Mononuclear cell (primary cell): ENCODE measurements around the gene DFFB. TPM values are rescaled to one million over a fixed set of nuclear protein-coding genes. Genes with fewer than 3 reads are reported as not detected.

Experiments
- H3K27me3 ChIP-seq: 2 replicates; pipeline ENCODE4 v1.6.0; 2011; ENCODE audit warnings: low read length, control low read depth; ENCODE audit not compliant: insufficient read depth
- H3K4me1 ChIP-seq: 2 replicates; pipeline ENCODE4 v1.5.1; 2011; ENCODE audit warnings: mild to moderate bottlenecking, low read length, control low read depth; ENCODE audit not compliant: insufficient read depth
- H3K4me3 ChIP-seq: 2 replicates; pipeline ENCODE4 v1.5.1; 2011; ENCODE audit warnings: mild to moderate bottlenecking, low read length, moderate library complexity
- H3K9me3 ChIP-seq: 2 replicates; pipeline ENCODE4 v1.5.1; 2011; ENCODE audit warnings: low read depth, mild to moderate bottlenecking, control low read depth, low read length
- total RNA-seq: library from RNA; depleted of rRNA; stranded (reverse); fragments of >200 nt; gene quantifications from one replicate; pipeline ENCODE4 v1.2.3, GENCODE V29; 2012

The DFFB gene
- total RNA-seq, 1 donor, result 4.2 TPM

DNA sequence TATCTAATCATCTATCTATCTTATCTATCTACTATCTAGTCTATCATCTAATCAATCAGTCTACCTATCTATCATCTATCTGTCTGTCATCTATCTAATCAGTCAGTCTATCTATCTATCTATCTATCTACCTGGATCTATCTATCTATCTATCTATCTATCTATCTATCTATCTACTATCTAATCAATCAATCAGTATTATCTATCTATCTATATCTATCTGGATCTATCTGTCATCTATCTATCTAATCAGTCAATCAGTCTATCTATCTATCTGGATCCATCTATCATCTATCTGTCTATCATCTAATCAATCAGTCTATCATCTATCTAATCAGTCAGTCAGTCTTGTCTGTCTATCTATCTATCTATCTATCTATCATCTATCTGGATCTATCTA, 69.7 kb downstream of the DFFB start:
- H3K27me3 ChIP-seq, result no peaks in the 10 kb centered on the region
- H3K4me1 ChIP-seq, result no peaks in the 10 kb centered on the region
- no peaks in the 10 kb centered on the region for H3K9me3 ChIP-seq
- no peak overlapping the region for H3K4me3 ChIP-seq

- H3K4me3 ChIP-seq, result no peak overlapping the region
- H3K4me1 ChIP-seq, result no peaks in the 10 kb centered on the region
- no peaks in the 10 kb centered on the region for H3K27me3 ChIP-seq
- no peaks in the 10 kb centered on the region for H3K9me3 ChIP-seq
Observed at GRCh38 chr1:3928586-3928985, 71.3 kb downstream of the DFFB start.

- Histone ChIP-seq H3K4me1 (no peaks in the 10 kb centered on the region), H3K27me3 (no peaks in the 10 kb centered on the region), H3K4me3 (no peak overlapping the region), H3K9me3 (no peaks in the 10 kb centered on the region)
Observed at GRCh38 chr1:3929126-3929525, 71.8 kb downstream of the DFFB start.

- H3K4me1 ChIP-seq, result no peaks in the 10 kb centered on the region
- no peak overlapping the region for H3K4me3 ChIP-seq
- H3K27me3 ChIP-seq, result no peaks in the 10 kb centered on the region
- H3K9me3 ChIP-seq, result no peaks in the 10 kb centered on the region
Observed at GRCh38 chr1:3930301-3931006, 73.2 kb downstream of the DFFB start.

DNA sequence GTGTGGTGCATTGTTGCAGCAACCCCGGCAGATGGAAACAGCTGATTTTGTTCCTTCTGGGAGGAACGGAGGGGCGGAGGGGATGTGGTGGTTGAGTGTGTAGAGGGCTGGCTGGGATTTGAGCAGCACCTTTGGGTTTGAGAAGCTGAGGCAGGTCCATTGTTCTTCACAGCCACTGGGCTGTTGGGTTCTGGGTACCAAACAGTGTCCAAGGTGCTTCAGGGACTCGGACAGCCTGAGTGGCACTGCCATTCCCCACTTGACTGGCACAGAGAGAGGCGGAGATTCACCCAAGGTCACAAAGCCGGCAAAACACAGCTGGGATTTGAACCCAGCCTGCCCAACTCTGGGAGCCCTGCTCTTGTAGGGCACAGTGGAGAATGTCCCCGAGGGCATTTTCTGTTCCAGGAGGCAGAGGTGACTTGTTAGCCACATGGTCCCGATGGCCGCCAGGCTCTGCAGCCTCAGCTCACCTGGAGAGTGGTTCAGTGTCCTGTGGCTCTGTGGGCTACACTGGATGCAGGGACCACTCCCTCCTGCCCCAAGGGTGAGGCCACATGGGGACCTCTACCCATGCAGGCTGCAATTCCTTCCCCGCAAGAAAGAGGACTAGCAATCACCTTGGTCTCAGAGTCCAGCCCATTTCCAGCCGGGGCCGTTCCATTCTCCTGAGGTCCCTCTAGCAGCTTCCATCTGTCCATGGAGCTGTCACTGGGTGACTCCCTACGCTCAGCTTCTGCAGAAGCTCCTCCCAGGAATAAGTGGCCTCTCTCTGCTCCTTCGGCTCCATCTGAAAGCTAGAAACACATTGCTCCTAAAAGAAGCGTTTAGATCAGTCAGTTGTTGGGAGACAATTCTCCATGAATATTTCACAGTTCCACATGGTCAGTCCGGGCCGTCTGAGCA, 74.0 kb downstream of the DFFB start:
- H3K27me3 ChIP-seq, result no peaks in the 10 kb centered on the region
- no peaks in the 10 kb centered on the region for H3K9me3 ChIP-seq
- no peak overlapping the region for H3K4me3 ChIP-seq
- no peaks in the 10 kb centered on the region for H3K4me1 ChIP-seq

DNA sequence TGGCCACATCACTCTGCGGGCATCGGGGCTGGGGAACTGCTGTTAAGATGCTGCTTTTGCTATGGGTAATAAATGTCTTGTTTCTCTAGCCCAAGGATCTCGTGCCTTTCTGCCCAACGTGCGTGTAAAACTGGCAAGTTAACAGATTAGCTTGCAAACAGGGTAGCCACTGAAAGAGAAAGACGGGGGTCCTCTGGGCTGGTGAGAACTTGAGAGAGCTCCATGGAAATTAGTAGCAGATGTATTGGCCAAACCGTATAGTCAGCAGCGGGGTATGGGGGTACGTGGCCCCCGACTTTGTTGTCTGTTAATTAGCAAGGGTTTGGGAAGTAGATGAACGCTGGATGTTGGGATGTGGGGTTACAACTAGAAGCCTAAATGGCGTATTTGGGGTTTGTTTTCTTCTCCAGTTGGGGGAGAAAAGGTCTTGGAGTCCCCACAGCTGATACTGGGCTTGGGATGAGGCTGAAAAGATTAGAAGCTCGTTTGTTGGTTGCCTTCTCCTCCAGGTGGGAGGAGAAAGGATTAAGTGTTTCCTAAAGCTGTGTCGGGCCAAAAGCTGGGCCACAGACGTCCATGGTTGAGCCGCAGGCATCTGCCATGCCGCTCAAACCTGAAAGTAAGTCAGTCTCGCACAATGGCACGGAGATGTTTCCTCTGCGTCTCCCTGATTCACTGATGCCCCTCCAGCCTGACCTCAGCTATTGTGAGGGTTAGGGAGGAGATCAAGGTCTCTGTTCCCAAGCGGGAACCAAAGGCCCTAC, 75.1 kb downstream of the DFFB start:
- Histone ChIP-seq H3K4me3 (no peak overlapping the region), H3K4me1 (no peaks in the 10 kb centered on the region), H3K9me3 (no peaks in the 10 kb centered on the region)

More for the DNA sequence above, 75.1 kb downstream of the DFFB start:
- no peaks in the 10 kb centered on the region for H3K27me3 ChIP-seq

Other genes starting within 250 kb of the DFFB start
- gene MEGF6, start 246.0 kb upstream of the DFFB start, total RNA-seq, result 16.2 TPM
- 27.5 TPM for gene TPRG1L, start 232.5 kb upstream of the DFFB start, total RNA-seq
- gene WRAP73, start 207.4 kb upstream of the DFFB start, total RNA-seq, result 8.8 TPM
- gene TP73, start 205.0 kb upstream of the DFFB start, total RNA-seq, result not detected
- gene CCDC27, start 105.0 kb upstream of the DFFB start, total RNA-seq, result not detected
- gene SMIM1, start 84.7 kb upstream of the DFFB start, total RNA-seq, result 0.73 TPM
- gene LRRC47, start 61.0 kb upstream of the DFFB start, total RNA-seq, result 20.9 TPM
- gene CEP104, start 265 bp upstream of the DFFB start, total RNA-seq, result 12.8 TPM
- 21.0 TPM for gene C1orf174, start 42.8 kb downstream of the DFFB start, total RNA-seq